GM23338 (cell line): ENCODE results near the gene ERMN. TPM values are rescaled to one million over a fixed set of nuclear protein-coding genes. Genes with fewer than 3 reads are reported as not detected.

Experiments used
- ATAC-seq: fragments of 200-7000 bp; cut with Tn5 transposase; 3 replicates; pipeline ENCODE4 v1.9.1; 2020
- DNase-seq: peaks from one replicate; pipeline ENCODE4 v3.0.0-alpha.2; 2015; ENCODE audit warnings: low spot score
- H2AFZ ChIP-seq: fragments of 200-600 bp; sonication (generic); 2 replicates; pipeline ENCODE4 v1.8.0; 2016; ENCODE audit warnings: antibody characterized with exemption, mild to moderate bottlenecking, moderate library complexity
- H3F3A ChIP-seq: fragments of 200-600 bp; sonication (generic); replicated peaks from 2 replicates; pipeline ENCODE4 v1.8.0; 2017; ENCODE audit warnings: antibody characterized with exemption, mixed run types, low read depth
- H3K27ac ChIP-seq: fragments of 200-600 bp; sonication (generic); 2 replicates; pipeline ENCODE4 v1.6.1; 2016; ENCODE audit warnings: low read depth
- H3K27me3 ChIP-seq: fragments of 200-600 bp; sonication (generic); 2 replicates; pipeline ENCODE4 v1.8.0; 2016; ENCODE audit warnings: mild to moderate bottlenecking, mixed run types, moderate library complexity; ENCODE audit not compliant: insufficient read depth
- H3K36me3 ChIP-seq: fragments of 200-600 bp; sonication (generic); 2 replicates; pipeline ENCODE4 v1.8.0; 2016; ENCODE audit warnings: mild to moderate bottlenecking; ENCODE audit not compliant: insufficient read depth
- H3K4me1 ChIP-seq: fragments of 200-600 bp; sonication (generic); 2 replicates; pipeline ENCODE4 v1.8.0; 2016; ENCODE audit warnings: mild to moderate bottlenecking, moderate library complexity; ENCODE audit not compliant: insufficient read depth
- H3K4me2 ChIP-seq: fragments of 200-600 bp; sonication (generic); 2 replicates; pipeline ENCODE4 v1.7.1; 2017; ENCODE audit warnings: mixed run types
- H3K4me3 ChIP-seq: fragments of 200-600 bp; sonication (generic); 2 replicates; pipeline ENCODE4 v1.6.1; 2016; ENCODE audit warnings: mixed run types
- H3K79me2 ChIP-seq: fragments of 200-600 bp; sonication (generic); replicated peaks from 2 replicates; pipeline ENCODE4 v1.8.0; 2017; ENCODE audit warnings: mild to moderate bottlenecking; ENCODE audit not compliant: insufficient read depth
- H3K9me2 ChIP-seq: fragments of 200-600 bp; sonication (generic); 2 replicates; pipeline ENCODE4 v1.8.0; 2017; ENCODE audit not compliant: insufficient read depth
- H4K20me1 ChIP-seq: fragments of 200-600 bp; sonication (generic); replicated peaks from 2 replicates; pipeline ENCODE4 v1.8.0; 2017; ENCODE audit warnings: mild to moderate bottlenecking; ENCODE audit not compliant: insufficient read depth
- H3K27ac Mint-ChIP-seq: 2 replicates; pipeline ENCODE4 v1.8.0; 2020; ENCODE audit warnings: inconsistent platforms, mild to moderate bottlenecking, moderate library complexity, mixed read lengths
- H3K27me3 Mint-ChIP-seq: 3 replicates; pipeline ENCODE4 v1.8.0; 2022; ENCODE audit warnings: low read depth, mild to moderate bottlenecking, moderate library complexity, mixed read lengths, inconsistent platforms; ENCODE audit not compliant: insufficient read depth, poor library complexity
- H3K36me3 Mint-ChIP-seq: 3 replicates; pipeline ENCODE4 v1.8.0; 2021; ENCODE audit warnings: low read depth, mild to moderate bottlenecking, inconsistent platforms, moderate library complexity, mixed read lengths
- H3K4me1 Mint-ChIP-seq: 3 replicates; pipeline ENCODE4 v1.8.0; 2020; ENCODE audit warnings: mild to moderate bottlenecking, inconsistent platforms, mixed read lengths
- H3K4me3 Mint-ChIP-seq: 3 replicates; pipeline ENCODE4 v1.8.0; 2021; ENCODE audit warnings: moderate library complexity, mild to moderate bottlenecking, inconsistent platforms, mixed read lengths
- H3K9me3 Mint-ChIP-seq: 3 replicates; pipeline ENCODE4 v1.8.0; 2020; ENCODE audit warnings: moderate library complexity, mild to moderate bottlenecking, inconsistent platforms, mixed read lengths
- EZH2phosphoT487 ChIP-seq: fragments of 200-600 bp; sonication (generic); IDR thresholded peaks from one replicate; pipeline ENCODE4 v1.8.1; 2018; ENCODE audit warnings: antibody characterized with exemption; ENCODE audit not compliant: unreplicated experiment
- JUNB ChIP-seq: IDR thresholded peaks from one replicate; pipeline ENCODE4 v1.6.1; 2016; ENCODE audit warnings: antibody characterized with exemption; ENCODE audit not compliant: unreplicated experiment
- NANOG ChIP-seq: IDR thresholded peaks from 2 replicates; pipeline ENCODE4 v1.6.1; 2016; ENCODE audit warnings: antibody characterized with exemption, borderline replicate concordance
- STAT1 ChIP-seq: IDR thresholded peaks from one replicate; pipeline ENCODE4 v1.6.1; 2016; ENCODE audit warnings: antibody characterized with exemption; ENCODE audit not compliant: unreplicated experiment
- ZNF114 ChIP-seq: fragments of 250-450 bp; sonication (Bioruptor Pico); IDR thresholded peaks from 2 replicates; pipeline ENCODE4 v1.5.0; 2020; ENCODE audit warnings: mild to moderate bottlenecking, moderate library complexity
- ZNF331 ChIP-seq: fragments of 250-450 bp; sonication (Bioruptor Pico); IDR thresholded peaks from 2 replicates; pipeline ENCODE4 v1.5.0; 2020; ENCODE audit warnings: low read depth, mild to moderate bottlenecking, moderate library complexity
- polyA plus RNA-seq: library from polyadenylated mRNA; unstranded; fragments of >200 nt; fragmentation: Nextera tagmentation; extraction: Ambion mirVana; gene quantifications from 2 replicates; pipeline ENCODE4 v1.2.1, GENCODE V29; 2016
- total RNA-seq: library from RNA; depleted of rRNA; stranded (reverse); fragments of >200 nt; shearing (Covaris generic); gene quantifications from 2 replicates; pipeline ENCODE4 v1.2.3, GENCODE V29; 2014
- TF ChIP-seq, protein P1 (sequence below): IDR thresholded peaks from 2 replicates; pipeline ENCODE4 v1.6.1; 2016; ENCODE audit warnings: antibody characterized with exemption
- TF ChIP-seq, protein P2 (sequence below): IDR thresholded peaks from one replicate; pipeline ENCODE4 v1.6.1; 2018; ENCODE audit warnings: antibody characterized with exemption; ENCODE audit not compliant: unreplicated experiment
- TF ChIP-seq, protein P3 (sequence below), 2 experiments: fragments of 200-600 bp in 1 of 2; sonication (generic) in 1 of 2; conservative IDR thresholded peaks; 2 replicates each; pipeline versions ENCODE4 v1.5.1 to v1.6.1; 2016 to 2017; ENCODE audit warnings: antibody characterized with exemption in 2 of 2, low read depth in 2 of 2, mild to moderate bottlenecking in 2 of 2, moderate library complexity in 1 of 2

ERMN gene
- total and polyA plus RNA-seq, 2 experiments from 2014 or later: 0.35 to 0.44 TPM

DNA sequence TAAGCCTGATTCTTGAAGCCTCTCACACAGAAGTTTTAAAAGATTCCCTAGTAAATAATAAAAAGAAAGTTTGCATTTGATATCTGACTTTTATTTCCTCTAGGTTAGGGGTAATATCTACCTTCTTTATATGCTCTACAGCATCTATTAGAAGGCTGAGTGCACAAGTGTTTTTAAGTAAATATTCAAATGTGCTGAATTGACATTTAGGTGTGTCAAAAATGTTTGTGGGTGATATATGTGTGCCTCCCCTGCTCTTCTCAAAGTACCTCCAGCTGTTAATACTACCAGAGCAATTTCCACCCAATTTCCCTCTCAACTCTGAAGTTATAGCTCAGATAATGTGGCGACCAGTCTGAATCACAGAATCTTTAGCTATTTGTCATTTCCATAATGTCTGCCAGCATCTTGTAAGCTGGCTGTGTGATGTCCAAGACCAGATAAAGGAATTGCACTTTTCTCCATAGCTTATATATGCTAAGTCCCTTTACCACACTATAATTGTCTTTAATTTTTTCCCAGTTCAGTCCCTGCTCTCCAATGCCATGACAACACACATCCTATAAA, 24.4 kb upstream of the ERMN start (continued):
- TF ChIP-seq, protein P1, sequence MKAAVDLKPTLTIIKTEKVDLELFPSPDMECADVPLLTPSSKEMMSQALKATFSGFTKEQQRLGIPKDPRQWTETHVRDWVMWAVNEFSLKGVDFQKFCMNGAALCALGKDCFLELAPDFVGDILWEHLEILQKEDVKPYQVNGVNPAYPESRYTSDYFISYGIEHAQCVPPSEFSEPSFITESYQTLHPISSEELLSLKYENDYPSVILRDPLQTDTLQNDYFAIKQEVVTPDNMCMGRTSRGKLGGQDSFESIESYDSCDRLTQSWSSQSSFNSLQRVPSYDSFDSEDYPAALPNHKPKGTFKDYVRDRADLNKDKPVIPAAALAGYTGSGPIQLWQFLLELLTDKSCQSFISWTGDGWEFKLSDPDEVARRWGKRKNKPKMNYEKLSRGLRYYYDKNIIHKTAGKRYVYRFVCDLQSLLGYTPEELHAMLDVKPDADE: no peak
- TF ChIP-seq STAT1: no peak
- no peak for TF ChIP-seq EZH2phosphoT487
- no peak for TF ChIP-seq NANOG
- TF ChIP-seq, protein P2, sequence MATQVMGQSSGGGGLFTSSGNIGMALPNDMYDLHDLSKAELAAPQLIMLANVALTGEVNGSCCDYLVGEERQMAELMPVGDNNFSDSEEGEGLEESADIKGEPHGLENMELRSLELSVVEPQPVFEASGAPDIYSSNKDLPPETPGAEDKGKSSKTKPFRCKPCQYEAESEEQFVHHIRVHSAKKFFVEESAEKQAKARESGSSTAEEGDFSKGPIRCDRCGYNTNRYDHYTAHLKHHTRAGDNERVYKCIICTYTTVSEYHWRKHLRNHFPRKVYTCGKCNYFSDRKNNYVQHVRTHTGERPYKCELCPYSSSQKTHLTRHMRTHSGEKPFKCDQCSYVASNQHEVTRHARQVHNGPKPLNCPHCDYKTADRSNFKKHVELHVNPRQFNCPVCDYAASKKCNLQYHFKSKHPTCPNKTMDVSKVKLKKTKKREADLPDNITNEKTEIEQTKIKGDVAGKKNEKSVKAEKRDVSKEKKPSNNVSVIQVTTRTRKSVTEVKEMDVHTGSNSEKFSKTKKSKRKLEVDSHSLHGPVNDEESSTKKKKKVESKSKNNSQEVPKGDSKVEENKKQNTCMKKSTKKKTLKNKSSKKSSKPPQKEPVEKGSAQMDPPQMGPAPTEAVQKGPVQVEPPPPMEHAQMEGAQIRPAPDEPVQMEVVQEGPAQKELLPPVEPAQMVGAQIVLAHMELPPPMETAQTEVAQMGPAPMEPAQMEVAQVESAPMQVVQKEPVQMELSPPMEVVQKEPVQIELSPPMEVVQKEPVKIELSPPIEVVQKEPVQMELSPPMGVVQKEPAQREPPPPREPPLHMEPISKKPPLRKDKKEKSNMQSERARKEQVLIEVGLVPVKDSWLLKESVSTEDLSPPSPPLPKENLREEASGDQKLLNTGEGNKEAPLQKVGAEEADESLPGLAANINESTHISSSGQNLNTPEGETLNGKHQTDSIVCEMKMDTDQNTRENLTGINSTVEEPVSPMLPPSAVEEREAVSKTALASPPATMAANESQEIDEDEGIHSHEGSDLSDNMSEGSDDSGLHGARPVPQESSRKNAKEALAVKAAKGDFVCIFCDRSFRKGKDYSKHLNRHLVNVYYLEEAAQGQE: no peak
- no peak for TF ChIP-seq ZNF114 (CRISPR knock-in tag)
- TF ChIP-seq JUNB: no peak

DNA sequence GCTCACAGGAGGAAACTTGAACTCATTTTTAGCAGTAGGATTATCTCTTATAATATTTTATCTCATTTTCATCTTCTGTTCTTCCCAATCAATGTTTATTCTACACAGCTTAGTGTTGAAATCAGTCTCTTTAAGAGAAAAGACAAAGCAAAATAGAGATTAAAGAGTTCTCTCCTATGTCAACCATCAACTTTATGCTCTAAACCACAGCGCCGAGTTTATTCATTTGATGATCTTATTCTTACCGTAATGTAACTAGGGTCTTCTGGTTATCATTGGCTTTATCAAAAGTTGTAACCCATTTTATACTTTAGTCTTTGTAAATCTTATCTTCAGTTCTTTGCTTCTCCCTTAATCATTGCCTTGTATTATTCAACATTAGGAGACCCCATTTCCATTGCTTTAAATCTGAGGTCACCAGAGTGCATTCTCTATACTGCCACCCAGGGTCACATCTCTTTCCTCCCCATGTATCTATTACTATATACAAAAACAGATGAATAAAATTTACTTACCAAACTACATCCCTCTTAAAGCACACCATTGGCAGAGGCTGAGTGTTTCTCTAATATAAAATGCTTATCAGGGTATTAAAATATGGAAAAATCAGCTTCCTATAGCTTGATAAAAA, 22.8 kb upstream of the ERMN start:
- Histone ChIP-seq H3F3A (no peaks in the 10 kb centered on the region), H3K27me3 (no peaks in the 10 kb centered on the region), H3K36me3 (0 out of 2 replicates have a peak, but pooled peaks cover 4% of the 10 kb centered on the region), H4K20me1 (no peaks in the 10 kb centered on the region), H3K9me2 (peaks cover 4% of the 10 kb centered on the region; the same call in 1 of the 2 replicates), H3K4me3 (no peak overlapping the region), H2AFZ (no peak overlapping the region), H3K27ac (no peak overlapping the region), H3K4me1 (no peaks in the 10 kb centered on the region; the same call in 1 of the 2 replicates), H3K4me2 (no peak overlapping the region), H3K79me2 (no peaks in the 10 kb centered on the region)
- Mint-ChIP-seq H3K36me3 (peaks cover 3% of the 10 kb centered on the region; the same call in 1 of the 3 replicates), H3K27ac (no peak overlapping the region), H3K4me1 (peaks cover 24% of the 10 kb centered on the region), H3K27me3 (no peaks in the 10 kb centered on the region), H3K9me3 (peaks cover 4% of the 10 kb centered on the region; the same call in 2 of the 3 replicates), H3K4me3 (no peak overlapping the region)
- DNase-seq: no peak
- ATAC-seq: no peak
- TF ChIP-seq, protein P3, sequence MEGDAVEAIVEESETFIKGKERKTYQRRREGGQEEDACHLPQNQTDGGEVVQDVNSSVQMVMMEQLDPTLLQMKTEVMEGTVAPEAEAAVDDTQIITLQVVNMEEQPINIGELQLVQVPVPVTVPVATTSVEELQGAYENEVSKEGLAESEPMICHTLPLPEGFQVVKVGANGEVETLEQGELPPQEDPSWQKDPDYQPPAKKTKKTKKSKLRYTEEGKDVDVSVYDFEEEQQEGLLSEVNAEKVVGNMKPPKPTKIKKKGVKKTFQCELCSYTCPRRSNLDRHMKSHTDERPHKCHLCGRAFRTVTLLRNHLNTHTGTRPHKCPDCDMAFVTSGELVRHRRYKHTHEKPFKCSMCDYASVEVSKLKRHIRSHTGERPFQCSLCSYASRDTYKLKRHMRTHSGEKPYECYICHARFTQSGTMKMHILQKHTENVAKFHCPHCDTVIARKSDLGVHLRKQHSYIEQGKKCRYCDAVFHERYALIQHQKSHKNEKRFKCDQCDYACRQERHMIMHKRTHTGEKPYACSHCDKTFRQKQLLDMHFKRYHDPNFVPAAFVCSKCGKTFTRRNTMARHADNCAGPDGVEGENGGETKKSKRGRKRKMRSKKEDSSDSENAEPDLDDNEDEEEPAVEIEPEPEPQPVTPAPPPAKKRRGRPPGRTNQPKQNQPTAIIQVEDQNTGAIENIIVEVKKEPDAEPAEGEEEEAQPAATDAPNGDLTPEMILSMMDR (conservative IDR thresholded peaks at IDR 0.05; ENCODE audit: low read depth in 2 of 2): no peak
- no peak for TF ChIP-seq ZNF114 (CRISPR knock-in tag)
- TF ChIP-seq, protein P2: no peak
- no peak for TF ChIP-seq EZH2phosphoT487
- no peak for TF ChIP-seq NANOG
- TF ChIP-seq ZNF331 (CRISPR knock-in tag): no peak
